HepG2 (cell line): Measurements from ENCODE around the gene ATP4A. TPM values are rescaled to one million over a fixed set of nuclear protein-coding genes. Genes with fewer than 3 reads are reported as not detected.

Source experiments
- FOXA1 ChIP-seq, 2 experiments: fragments of 450-650 bp in 1 of 2; sonication (generic) in 1 of 2; formaldehyde crosslinking in 1 of 2; IDR thresholded peaks; 2 replicates each; pipeline versions ENCODE4 v1.4.0 to v1.6.1; 2016 to 2020; ENCODE audit warnings: missing genetic modification reagents in 1 of 2
- GPBP1L1 ChIP-seq: sonication (generic); formaldehyde crosslinking; IDR thresholded peaks from 2 replicates; pipeline ENCODE4 v1.5.0; 2020; ENCODE audit warnings: mild to moderate bottlenecking, missing genetic modification reagents
- JARID2 ChIP-seq: sonication (generic); formaldehyde crosslinking; IDR thresholded peaks from 2 replicates; pipeline ENCODE4 v1.8.1; 2023; ENCODE audit warnings: missing genetic modification reagents, inconsistent platforms; ENCODE audit not compliant: insufficient replicate concordance
- ONECUT2 ChIP-seq: sonication (generic); formaldehyde crosslinking; IDR thresholded peaks from 2 replicates; pipeline ENCODE4 v1.4.0; 2020; ENCODE audit warnings: missing genetic modification reagents
- PRDM15 ChIP-seq: sonication (generic); formaldehyde crosslinking; IDR thresholded peaks from 2 replicates; pipeline ENCODE4 v1.4.0; 2020; ENCODE audit warnings: missing genetic modification reagents
- REPIN1 ChIP-seq: sonication (generic); formaldehyde crosslinking; IDR thresholded peaks from 2 replicates; pipeline ENCODE4 v1.8.0; 2022; ENCODE audit warnings: missing genetic modification reagents, low read depth, mild to moderate bottlenecking, borderline replicate concordance
- RXRB ChIP-seq: IDR thresholded peaks from 2 replicates; pipeline ENCODE4 v1.6.1; 2016; ENCODE audit warnings: borderline replicate concordance, missing genetic modification reagents, missing compliant biosample characterization
- SMYD3 ChIP-seq: sonication (generic); formaldehyde crosslinking; IDR thresholded peaks from 2 replicates; pipeline ENCODE4 v1.8.1; 2023; ENCODE audit warnings: mild to moderate bottlenecking, missing genetic modification reagents
- SRSF1 ChIP-seq: fragments of 200-400 bp; formaldehyde crosslinking; optimal IDR thresholded peaks from 2 replicates; pipeline ENCODE3; 2017; ENCODE audit warnings: mild to moderate bottlenecking, low read depth, low read length, moderate library complexity
- YEATS2 ChIP-seq: sonication (generic); formaldehyde crosslinking; IDR thresholded peaks from 2 replicates; pipeline ENCODE4 v1.4.0; 2020; ENCODE audit warnings: missing genetic modification reagents, borderline replicate concordance
- ZFY ChIP-seq: sonication (generic); formaldehyde crosslinking; IDR thresholded peaks from 2 replicates; pipeline ENCODE4 v1.4.0; 2020; ENCODE audit warnings: missing genetic modification reagents
- ZNF124 ChIP-seq: sonication (generic); formaldehyde crosslinking; IDR thresholded peaks from 2 replicates; pipeline ENCODE4 v1.4.0; 2020; ENCODE audit warnings: missing genetic modification reagents
- ZNF256 ChIP-seq: sonication (generic); formaldehyde crosslinking; conservative IDR thresholded peaks from 2 replicates; pipeline ENCODE4 v1.4.0; 2020; ENCODE audit warnings: missing genetic modification reagents
- ZNF550 ChIP-seq: sonication (generic); formaldehyde crosslinking; IDR thresholded peaks from 2 replicates; pipeline ENCODE4 v1.4.0; 2020; ENCODE audit warnings: mild to moderate bottlenecking, missing genetic modification reagents, borderline replicate concordance
- ZNF644 ChIP-seq: IDR thresholded peaks from 2 replicates; pipeline ENCODE4 v1.6.1; 2016; ENCODE audit warnings: low read depth
- ZNF749 ChIP-seq: sonication (generic); formaldehyde crosslinking; IDR thresholded peaks from 2 replicates; pipeline ENCODE4 v1.8.0; 2022; ENCODE audit warnings: mild to moderate bottlenecking, missing genetic modification reagents, moderate library complexity, borderline replicate concordance
- polyA plus RNA-seq, 8 experiments: library from polyadenylated mRNA; depleted of rRNA in 3 of 8; stranded (reverse) in 7 of 8; unstranded in 1 of 8; fragments of >200 nt; fragmentation: Illumina TruSeq in 4 of 8; extraction: Trizol in 4 of 8; gene quantifications; 2 replicates each; pipeline versions ENCODE4 v1.2.1 to v1.2.3, GENCODE V29; 2011 to 2016; ENCODE audit warnings: low read depth in 4 of 8, missing spikeins in 1 of 8, mixed read lengths in 1 of 8; ENCODE audit not compliant: insufficient read depth in 1 of 8
- total RNA-seq, 5 experiments: library from RNA; depleted of rRNA; stranded (reverse); fragments of >200 nt; fragmentation: Illumina TruSeq; extraction: Trizol; gene quantifications; 2 replicates each; pipeline ENCODE4 v1.2.3, GENCODE V29; 2016; ENCODE audit warnings: low read depth in 1 of 5
- TF ChIP-seq, protein P1 (sequence below): sonication (generic); formaldehyde crosslinking; IDR thresholded peaks from 2 replicates; pipeline ENCODE4 v1.8.1; 2023; ENCODE audit warnings: mild to moderate bottlenecking, missing genetic modification reagents, borderline replicate concordance
- TF ChIP-seq, protein P2 (sequence below): sonication (generic); formaldehyde crosslinking; IDR thresholded peaks from 2 replicates; pipeline ENCODE4 v1.5.1; 2020; ENCODE audit warnings: missing genetic modification reagents, mild to moderate bottlenecking, borderline replicate concordance
- TF ChIP-seq, protein P3 (sequence below): sonication (generic); formaldehyde crosslinking; IDR thresholded peaks from 2 replicates; pipeline ENCODE4 v1.4.0; 2020; ENCODE audit warnings: missing genetic modification reagents
- TF ChIP-seq, protein P4 (sequence below): sonication (generic); formaldehyde crosslinking; IDR thresholded peaks from 2 replicates; pipeline ENCODE4 v1.8.1; 2022; ENCODE audit warnings: mild to moderate bottlenecking, missing genetic modification reagents

The ATP4A gene
- total and polyA plus RNA-seq, 2 of the 13 experiments (the other 11 are each of a cell fraction or from before 2014, with no cell fraction given): 0.08 to 0.11 TPM

DNA sequence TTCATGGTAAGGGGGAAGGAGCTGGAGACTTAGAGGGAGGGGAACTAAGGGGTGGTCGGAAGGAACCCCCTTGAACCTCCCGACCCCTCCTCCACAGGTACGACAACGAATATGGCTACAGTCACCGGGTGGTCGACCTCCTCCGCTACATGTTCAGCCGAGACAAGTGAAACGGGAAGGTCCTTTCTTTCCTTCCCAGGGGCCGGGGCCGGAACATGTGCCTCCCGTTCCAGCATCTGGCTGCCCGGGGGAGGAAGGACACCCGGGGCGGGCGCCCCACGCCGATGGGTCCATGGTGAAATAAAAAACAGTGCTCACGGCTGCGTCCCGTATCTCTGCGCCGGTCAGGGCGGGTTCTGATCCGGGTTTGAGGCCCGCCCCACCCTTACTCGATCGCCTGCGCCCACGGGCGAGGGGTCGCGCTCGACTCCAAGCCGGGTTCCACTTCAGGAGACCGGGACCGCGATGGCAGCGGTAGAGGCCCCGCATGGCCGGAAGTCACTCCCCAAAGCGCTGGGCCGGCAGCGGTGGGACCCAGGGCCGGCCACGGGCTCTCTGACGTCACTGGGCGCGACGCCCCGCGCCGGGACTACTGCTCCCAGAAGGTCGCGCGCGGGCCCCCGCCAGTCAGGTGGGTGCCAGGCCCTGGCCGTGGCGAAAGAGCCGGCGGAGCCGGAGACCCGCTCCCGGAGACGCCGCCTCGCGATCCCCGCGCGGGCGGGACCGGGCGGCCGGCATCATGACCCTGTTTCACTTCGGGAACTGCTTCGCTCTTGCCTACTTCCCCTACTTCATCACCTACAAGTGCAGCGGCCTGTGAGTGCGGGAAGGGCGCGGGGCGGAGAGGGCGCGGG, 18.2 kb downstream of the ATP4A start, which contains the start of gene TMEM147 (continued):
- TF ChIP-seq PRDM15 (CRISPR knock-in tag) (0 out of 2 replicates have a peak, but pooled peaks have one; percentile 45), ZFY (CRISPR knock-in tag) (peak; percentile 99), SMYD3 (CRISPR knock-in tag) (peak; percentile 83; the same call in 1 of the 2 replicates), ZNF550 (CRISPR knock-in tag) (no peak), SRSF1 (no peak), FOXA1 (IDR thresholded peaks at IDR 0.05) (no peak), FOXA1 (CRISPR knock-in tag; IDR thresholded peaks at IDR 0.05) (no peak), JARID2 (CRISPR knock-in tag) (no peak), RXRB (CRISPR knock-in tag) (0 out of 2 replicates have a peak, but pooled peaks have one; percentile 20), ZNF749 (CRISPR knock-in tag) (no peak), ONECUT2 (CRISPR knock-in tag) (no peak), REPIN1 (peak; percentile 84), YEATS2 (0 out of 2 replicates have a peak, but pooled peaks have one; percentile 89), ZNF124 (CRISPR knock-in tag) (no peak), GPBP1L1 (CRISPR knock-in tag) (no peak), ZNF256 (CRISPR knock-in tag) (no peak), ZNF644 (CRISPR knock-in tag) (no peak)
- TF ChIP-seq, protein P1, sequence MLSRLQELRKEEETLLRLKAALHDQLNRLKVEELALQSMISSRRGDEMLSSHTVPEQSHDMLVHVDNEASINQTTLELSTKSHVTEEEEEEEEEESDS (CRISPR knock-in tag): no peak
- TF ChIP-seq, protein P2, sequence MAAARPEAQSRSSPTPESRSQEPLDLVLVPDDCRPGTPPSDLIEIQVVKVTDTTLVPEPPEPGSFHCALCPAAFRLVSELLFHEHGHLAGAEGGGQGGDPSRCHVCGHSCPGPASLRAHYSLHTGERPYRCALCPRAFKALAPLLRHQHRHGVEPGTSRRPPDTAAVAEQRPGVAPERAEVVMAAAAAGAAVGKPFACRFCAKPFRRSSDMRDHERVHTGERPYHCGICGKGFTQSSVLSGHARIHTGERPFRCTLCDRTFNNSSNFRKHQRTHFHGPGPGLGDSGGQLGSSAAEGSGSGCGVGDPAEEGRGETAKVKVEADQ (CRISPR knock-in tag): no peak
- TF ChIP-seq, protein P3, sequence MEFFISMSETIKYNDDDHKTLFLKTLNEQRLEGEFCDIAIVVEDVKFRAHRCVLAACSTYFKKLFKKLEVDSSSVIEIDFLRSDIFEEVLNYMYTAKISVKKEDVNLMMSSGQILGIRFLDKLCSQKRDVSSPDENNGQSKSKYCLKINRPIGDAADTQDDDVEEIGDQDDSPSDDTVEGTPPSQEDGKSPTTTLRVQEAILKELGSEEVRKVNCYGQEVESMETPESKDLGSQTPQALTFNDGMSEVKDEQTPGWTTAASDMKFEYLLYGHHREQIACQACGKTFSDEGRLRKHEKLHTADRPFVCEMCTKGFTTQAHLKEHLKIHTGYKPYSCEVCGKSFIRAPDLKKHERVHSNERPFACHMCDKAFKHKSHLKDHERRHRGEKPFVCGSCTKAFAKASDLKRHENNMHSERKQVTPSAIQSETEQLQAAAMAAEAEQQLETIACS (CRISPR knock-in tag): peak; percentile 59; the same call in 1 of the 2 replicates
- TF ChIP-seq, protein P4, sequence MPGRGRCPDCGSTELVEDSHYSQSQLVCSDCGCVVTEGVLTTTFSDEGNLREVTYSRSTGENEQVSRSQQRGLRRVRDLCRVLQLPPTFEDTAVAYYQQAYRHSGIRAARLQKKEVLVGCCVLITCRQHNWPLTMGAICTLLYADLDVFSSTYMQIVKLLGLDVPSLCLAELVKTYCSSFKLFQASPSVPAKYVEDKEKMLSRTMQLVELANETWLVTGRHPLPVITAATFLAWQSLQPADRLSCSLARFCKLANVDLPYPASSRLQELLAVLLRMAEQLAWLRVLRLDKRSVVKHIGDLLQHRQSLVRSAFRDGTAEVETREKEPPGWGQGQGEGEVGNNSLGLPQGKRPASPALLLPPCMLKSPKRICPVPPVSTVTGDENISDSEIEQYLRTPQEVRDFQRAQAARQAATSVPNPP (CRISPR knock-in tag): 0 out of 2 replicates have a peak, but pooled peaks have one; percentile 87
